ENCODE results near the gene SAMD8. TPM values are rescaled to one million over a fixed set of nuclear protein-coding genes. Genes with fewer than 3 reads are reported as not detected.
"Not testable (repeated sequence)": the region's sequence is repeated elsewhere in the genome, so short reads cannot be mapped to it uniquely, and the experiment has no call there.

SAMD8 gene
- total and polyA plus RNA-seq, 7 donors: 2.1 to 37.5 (median 25.0) TPM

DNA sequence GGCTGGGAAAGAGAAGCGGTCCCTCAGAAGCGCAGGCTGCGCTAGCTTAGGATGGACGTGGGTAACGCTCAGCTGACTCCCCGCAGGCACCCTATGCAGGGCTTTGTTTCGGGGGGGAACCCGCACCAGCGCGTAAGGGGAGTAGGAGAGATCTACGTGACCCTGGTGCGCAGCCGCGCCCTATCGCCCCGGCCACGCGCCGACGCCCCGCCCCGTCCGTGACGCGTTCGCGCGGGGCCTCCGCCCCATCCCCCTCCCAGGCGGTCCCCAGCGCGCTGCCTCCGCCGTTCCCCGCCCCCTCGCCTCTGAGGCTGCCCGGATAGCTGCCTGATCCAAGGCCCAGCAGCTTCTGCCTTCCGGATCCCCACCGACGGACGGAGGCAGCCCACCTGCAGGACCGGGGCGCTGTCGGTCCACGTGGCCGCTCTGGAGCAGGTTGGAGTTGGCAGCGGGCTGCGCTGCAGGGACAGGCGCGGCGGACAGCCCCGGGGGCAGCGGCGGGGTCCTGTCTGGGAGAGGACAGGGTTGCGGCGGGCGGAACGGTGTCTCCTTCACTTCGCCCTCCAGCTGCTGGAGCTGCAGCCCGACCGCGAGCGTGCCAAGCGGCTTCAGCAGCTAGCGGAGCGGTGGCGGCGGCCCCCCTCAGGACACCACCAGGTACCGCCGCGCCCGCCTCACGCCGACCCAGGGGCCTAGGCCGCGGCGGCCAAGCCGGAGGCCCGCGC, 99.0 kb downstream of the SAMD8 start, which contains the start of gene VDAC2:
Gene VDAC2 (plus strand): TSS at position 515 of the 725 bp plus-strand sequence. CDS start 363 bp downstream, outside the sequence.
- Histone ChIP-seq H3K9me3 (no peaks in the 10 kb centered on the region), H3K27me3 (no peaks in the 10 kb centered on the region), H3K36me3 (peaks cover 7 to 36% (median 29%) of the 10 kb centered on the region in 4 donors), H3K4me3 (peak within 1 kb of the TSS; percentile 70 to 96 (median 76)), H3K27ac (peak within 1 kb of the TSS; percentile 99 to 100 (median 100)), H3K4me1 (peaks cover 0 to 64% (median 52%) of the 10 kb centered on the region in 4 donors)
- 0 to 1% methylated on average over 80 of the region's 80 CpGs for WGBS, 2 donors
- peak; percentile 91 to 96 (median 92) for TF ChIP-seq POLR2AphosphoS5 (IDR thresholded peaks at IDR 0.05)
- peak; percentile 68 to 83 for TF ChIP-seq POLR2A (IDR thresholded peaks at IDR 0.05)
- TF ChIP-seq, protein P1, sequence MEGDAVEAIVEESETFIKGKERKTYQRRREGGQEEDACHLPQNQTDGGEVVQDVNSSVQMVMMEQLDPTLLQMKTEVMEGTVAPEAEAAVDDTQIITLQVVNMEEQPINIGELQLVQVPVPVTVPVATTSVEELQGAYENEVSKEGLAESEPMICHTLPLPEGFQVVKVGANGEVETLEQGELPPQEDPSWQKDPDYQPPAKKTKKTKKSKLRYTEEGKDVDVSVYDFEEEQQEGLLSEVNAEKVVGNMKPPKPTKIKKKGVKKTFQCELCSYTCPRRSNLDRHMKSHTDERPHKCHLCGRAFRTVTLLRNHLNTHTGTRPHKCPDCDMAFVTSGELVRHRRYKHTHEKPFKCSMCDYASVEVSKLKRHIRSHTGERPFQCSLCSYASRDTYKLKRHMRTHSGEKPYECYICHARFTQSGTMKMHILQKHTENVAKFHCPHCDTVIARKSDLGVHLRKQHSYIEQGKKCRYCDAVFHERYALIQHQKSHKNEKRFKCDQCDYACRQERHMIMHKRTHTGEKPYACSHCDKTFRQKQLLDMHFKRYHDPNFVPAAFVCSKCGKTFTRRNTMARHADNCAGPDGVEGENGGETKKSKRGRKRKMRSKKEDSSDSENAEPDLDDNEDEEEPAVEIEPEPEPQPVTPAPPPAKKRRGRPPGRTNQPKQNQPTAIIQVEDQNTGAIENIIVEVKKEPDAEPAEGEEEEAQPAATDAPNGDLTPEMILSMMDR (IDR thresholded peaks at IDR 0.05): no peak
- TF ChIP-seq EP300 (IDR thresholded peaks at IDR 0.05): no peak
- intact Hi-C loops (cut with DNase I): loop anchor here (2.0 to 5.0 kb wide), 2 partner anchors 20 to 98 kb away; partner anchors contain the start of gene SAMD8
- DNase-seq: peak; percentile 95

DNA sequence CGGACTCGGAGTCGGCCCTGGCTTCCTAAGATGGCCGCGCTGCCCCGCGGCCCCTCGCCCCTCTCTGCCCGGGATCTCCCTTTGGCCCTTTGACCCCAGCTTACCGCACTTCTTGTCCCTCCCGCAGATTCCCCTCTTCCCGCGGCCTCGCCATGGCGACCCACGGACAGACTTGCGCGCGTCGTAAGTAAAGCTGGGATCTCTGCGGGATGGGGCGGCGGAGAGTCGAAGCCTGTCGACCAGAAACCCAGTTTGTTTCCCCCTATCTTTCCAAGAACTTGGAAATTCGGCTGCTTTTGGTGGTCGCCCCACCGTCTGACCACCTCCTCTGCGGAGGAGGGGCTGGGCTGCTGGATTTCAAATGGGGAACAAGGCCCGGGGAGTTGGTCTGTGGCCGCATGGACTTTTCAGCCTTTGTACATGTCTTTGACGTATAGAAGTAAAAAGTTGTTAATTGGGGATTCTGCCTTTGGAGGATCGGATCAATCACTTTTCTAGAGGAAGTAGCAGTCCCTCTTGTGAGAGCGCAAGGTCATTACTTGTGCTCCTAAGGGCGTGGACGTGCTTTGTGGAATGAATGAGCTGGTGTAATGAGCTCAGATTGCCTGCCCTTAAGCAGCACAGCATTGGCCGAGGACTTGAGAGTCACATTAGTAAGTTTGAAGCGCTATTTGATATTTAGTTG, 99.7 kb downstream of the SAMD8 start:
- H3K36me3 ChIP-seq: peaks cover 14 to 43% (median 32%) of the 10 kb centered on the region in 4 donors
- 0 to 1% methylated on average over 38 of the region's 38 CpGs for WGBS, 2 donors
- H3K27me3 ChIP-seq: no peaks in the 10 kb centered on the region
- TF ChIP-seq POLR2AphosphoS5 (IDR thresholded peaks at IDR 0.05): peak in 1 of 4 donors; percentile 12
- TF ChIP-seq, protein P1 (IDR thresholded peaks at IDR 0.05): no peak
- no peaks in the 10 kb centered on the region for H3K9me3 ChIP-seq
- intact Hi-C loops (cut with DNase I): loop anchor here (2.0 to 5.0 kb wide), 2 partner anchors 20 to 99 kb away; partner anchors contain the start of gene SAMD8
- peak overlapping the region; percentile 99 to 100 (median 100) for H3K27ac ChIP-seq
- DNase-seq: peak; percentile 58
- peak overlapping the region; percentile 70 to 96 (median 76) for H3K4me3 ChIP-seq
- H3K4me1 ChIP-seq: peaks cover 0 to 71% (median 58%) of the 10 kb centered on the region in 4 donors

DNA sequence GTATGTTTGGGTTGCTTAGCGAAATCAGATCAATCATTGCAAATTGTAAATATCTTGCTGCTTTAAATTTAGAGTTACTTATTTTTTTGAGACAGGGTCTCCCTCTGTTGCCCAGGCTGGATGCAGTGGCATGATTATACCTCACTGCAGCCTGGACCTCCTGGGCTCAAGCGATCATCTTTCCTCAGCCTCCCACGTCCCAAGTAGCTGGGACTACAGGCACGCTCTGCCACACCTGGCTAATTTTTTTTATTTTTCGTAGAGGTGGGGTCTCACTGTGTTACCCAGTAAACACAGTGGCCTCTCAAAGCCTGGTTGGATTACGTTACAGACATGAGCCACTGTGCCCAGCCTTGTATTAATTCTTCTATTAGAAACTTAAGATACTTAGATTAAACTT, 100.9 kb downstream of the SAMD8 start:
- TF ChIP-seq POLR2AphosphoS5 (IDR thresholded peaks at IDR 0.05): no peak
- TF ChIP-seq EP300 (IDR thresholded peaks at IDR 0.05): no peak
- no peak for TF ChIP-seq POLR2A (IDR thresholded peaks at IDR 0.05)
- TF ChIP-seq, protein P1 (IDR thresholded peaks at IDR 0.05): no peak

GRCh38 chr10:75220274-75220673, 108.8 kb downstream of the SAMD8 start:
- Histone ChIP-seq H3K36me3 (peaks cover 32 to 91% (median 71%) of the 10 kb centered on the region in 4 donors), H3K9me3 (no peaks in the 10 kb centered on the region), H3K4me1 (peaks cover 0 to 47% (median 37%) of the 10 kb centered on the region in 4 donors), H3K4me3 (no peak overlapping the region), H3K27me3 (no peaks in the 10 kb centered on the region), H3K27ac (no peak overlapping the region)
- intact Hi-C loops (cut with DNase I): no loop called here
- DNase-seq: peak; percentile 12
- no peak for TF ChIP-seq POLR2AphosphoS5 (IDR thresholded peaks at IDR 0.05)
- TF ChIP-seq, protein P1 (IDR thresholded peaks at IDR 0.05): no peak
- TF ChIP-seq EP300 (IDR thresholded peaks at IDR 0.05): no peak
- no peak for TF ChIP-seq POLR2A (IDR thresholded peaks at IDR 0.05)
- WGBS, 2 donors: 90 to 95% methylated on average over 4 of the region's 4 CpGs

More for the DNA sequence above, 100.9 kb downstream of the SAMD8 start:
- no peaks in the 10 kb centered on the region for H3K9me3 ChIP-seq
- no peaks in the 10 kb centered on the region for H3K27me3 ChIP-seq
- peak; percentile 27 for DNase-seq
- H3K36me3 ChIP-seq: peaks cover 23 to 55% (median 42%) of the 10 kb centered on the region in 4 donors
- H3K27ac ChIP-seq: peak overlapping the region; percentile 99 to 100 (median 100)
- intact Hi-C loops (cut with DNase I): loop anchor here (5.0 kb wide), 1 partner anchor 100 kb away; the partner anchor contains the start of gene SAMD8
- peak overlapping the region in 3 of 4 donors; percentile 70 to 96 (median 71) for H3K4me3 ChIP-seq
- WGBS, 2 donors: 84 to 90% methylated on average over 6 of the region's 6 CpGs
- peaks cover 0 to 81% (median 65%) of the 10 kb centered on the region in 4 donors for H3K4me1 ChIP-seq

- H3K27ac ChIP-seq: peak overlapping the region in 1 of 4 donors; percentile 27
- H3K9me3 ChIP-seq; H3K27me3 ChIP-seq; H3K4me3 ChIP-seq; intact Hi-C loops (cut with DNase I): not testable (repeated sequence)
- H3K4me1 ChIP-seq: peaks cover 0 to 47% (median 38%) of the 10 kb centered on the region in 4 donors
- H3K36me3 ChIP-seq: peaks cover 23 to 79% (median 65%) of the 10 kb centered on the region in 4 donors
- DNase-seq: peak; percentile 12
- WGBS, 2 donors: 89 to 94% methylated on average over 8 of the region's 8 CpGs
Measured at GRCh38 chr10:75221492-75221891, 110.0 kb downstream of the SAMD8 start.

All from sigmoid colon (tissue), 7 donors.